BE2C (cell line): ENCODE results near the gene SFI1.

ENCODE experiments used
- DNase-seq: peaks from one replicate; pipeline ENCODE4 v3.0.0-alpha.2; 2020
- H3K27me3 ChIP-seq: fragments of 250-450 bp; sonication (Bioruptor Pico); 2 replicates; pipeline ENCODE4 v1.5.1; 2020; ENCODE audit warnings: mild to moderate bottlenecking
- H3K36me3 ChIP-seq: fragments of 250-450 bp; sonication (Bioruptor Pico); 2 replicates; pipeline ENCODE4 v1.5.1; 2020; ENCODE audit warnings: mild to moderate bottlenecking
- H3K4me1 ChIP-seq: fragments of 250-450 bp; sonication (Bioruptor Pico); 2 replicates; pipeline ENCODE4 v1.5.1; 2020
- H3K4me3 ChIP-seq: 2 replicates; pipeline ENCODE4 v1.5.1; 2011; ENCODE audit warnings: low read depth, low read length
- H3K9me3 ChIP-seq: fragments of 250-450 bp; sonication (Bioruptor Pico); 2 replicates; pipeline ENCODE4 v1.5.1; 2020
- CTCF ChIP-seq: IDR thresholded peaks from 2 replicates; pipeline ENCODE4 v1.5.1; 2012; ENCODE audit warnings: mild to moderate bottlenecking, low read depth, low read length

SFI1 gene

GRCh38 chr22:31614781-31615490 lies 118.6 kb downstream of the SFI1 start:
- no peak for DNase-seq
- no peak for TF ChIP-seq CTCF
- Histone ChIP-seq H3K9me3 (no peaks in the 10 kb centered on the region), H3K4me3 (no peak overlapping the region), H3K27me3 (no peaks in the 10 kb centered on the region), H3K36me3 (peaks cover 22% of the 10 kb centered on the region), H3K4me1 (peaks cover 20% of the 10 kb centered on the region)

- H3K4me3 ChIP-seq = no peak overlapping the region
- no peaks in the 10 kb centered on the region for H3K27me3 ChIP-seq
- no peak for DNase-seq
- peaks cover 17% of the 10 kb centered on the region for H3K4me1 ChIP-seq
- H3K9me3 ChIP-seq = no peaks in the 10 kb centered on the region
- TF ChIP-seq CTCF = no peak
- H3K36me3 ChIP-seq = peaks cover 26% of the 10 kb centered on the region
Measured at GRCh38 chr22:31615491-31615860, 119.1 kb downstream of the SFI1 start.

- peaks cover 13% of the 10 kb centered on the region for H3K4me1 ChIP-seq
- no peaks in the 10 kb centered on the region for H3K9me3 ChIP-seq
- peaks cover 31% of the 10 kb centered on the region for H3K36me3 ChIP-seq
- TF ChIP-seq CTCF = no peak
- H3K27me3 ChIP-seq = no peaks in the 10 kb centered on the region
- H3K4me3 ChIP-seq = no peak overlapping the region
- DNase-seq = no peak
Measured at GRCh38 chr22:31615940-31616314, 119.6 kb downstream of the SFI1 start.

- H3K4me3 ChIP-seq = no peak overlapping the region
- peaks cover 8% of the 10 kb centered on the region for H3K4me1 ChIP-seq
- H3K9me3 ChIP-seq = no peaks in the 10 kb centered on the region
- H3K36me3 ChIP-seq = peaks cover 36% of the 10 kb centered on the region
- DNase-seq = no peak
- H3K27me3 ChIP-seq = no peaks in the 10 kb centered on the region
- no peak for TF ChIP-seq CTCF
Measured at GRCh38 chr22:31616315-31616980, 120.1 kb downstream of the SFI1 start.

GRCh38 chr22:31618057-31618456 lies 121.7 kb downstream of the SFI1 start:
- H3K36me3 ChIP-seq = peaks cover 48% of the 10 kb centered on the region

More at GRCh38 chr22:31618057-31618456, 121.7 kb downstream of the SFI1 start:
- peak; percentile 60 for DNase-seq
- no peak for TF ChIP-seq CTCF
- Histone ChIP-seq H3K27me3 (no peaks in the 10 kb centered on the region), H3K9me3 (no peaks in the 10 kb centered on the region), H3K4me3 (no peak overlapping the region), H3K4me1 (peaks cover 8% of the 10 kb centered on the region)
